GM19463 (cell line): ENCODE results near the gene PCMT1.
"Not testable (repeated sequence)": the region's sequence is repeated elsewhere in the genome, so short reads cannot be mapped to it uniquely, and the experiment has no call there.

ENCODE experiments used
- ATAC-seq: cut with Tn5 transposase; IDR thresholded peaks from one replicate; pipeline ENCODE4 v1.9.1; 2021; ENCODE audit warnings: mild to moderate bottlenecking, moderate library complexity; ENCODE audit not compliant: unreplicated experiment

The PCMT1 gene

GRCh38 chr6:149852180-149852579 is 102.6 kb downstream of the PCMT1 start:
- no peak for ATAC-seq

- ATAC-seq = no peak
These were observed 103.3 kb downstream of the PCMT1 start for GRCh38 chr6:149852881-149853280.

- not testable (repeated sequence) for ATAC-seq
These were observed 104.5 kb downstream of the PCMT1 start for GRCh38 chr6:149854017-149854416.

GRCh38 chr6:149854532-149854931 is 105.0 kb downstream of the PCMT1 start:
- ATAC-seq = no peak

GRCh38 chr6:149855040-149855654 is 105.6 kb downstream of the PCMT1 start:
- no peak for ATAC-seq

GRCh38 chr6:149855741-149856140 is 106.2 kb downstream of the PCMT1 start:
- ATAC-seq = no peak

- ATAC-seq = no peak
These were observed 106.9 kb downstream of the PCMT1 start for GRCh38 chr6:149856256-149856994.

- ATAC-seq = no peak
These were observed 108.0 kb downstream of the PCMT1 start for GRCh38 chr6:149857541-149857940.

GRCh38 chr6:149859368-149859767 is 109.8 kb downstream of the PCMT1 start:
- no peak for ATAC-seq

- ATAC-seq = no peak
These were observed 110.4 kb downstream of the PCMT1 start for GRCh38 chr6:149859938-149860337.

GRCh38 chr6:149860513-149860833 is 110.9 kb downstream of the PCMT1 start:
- no peak for ATAC-seq
